Measurements from ENCODE around the gene MEN1.

MEN1 gene

DNA sequence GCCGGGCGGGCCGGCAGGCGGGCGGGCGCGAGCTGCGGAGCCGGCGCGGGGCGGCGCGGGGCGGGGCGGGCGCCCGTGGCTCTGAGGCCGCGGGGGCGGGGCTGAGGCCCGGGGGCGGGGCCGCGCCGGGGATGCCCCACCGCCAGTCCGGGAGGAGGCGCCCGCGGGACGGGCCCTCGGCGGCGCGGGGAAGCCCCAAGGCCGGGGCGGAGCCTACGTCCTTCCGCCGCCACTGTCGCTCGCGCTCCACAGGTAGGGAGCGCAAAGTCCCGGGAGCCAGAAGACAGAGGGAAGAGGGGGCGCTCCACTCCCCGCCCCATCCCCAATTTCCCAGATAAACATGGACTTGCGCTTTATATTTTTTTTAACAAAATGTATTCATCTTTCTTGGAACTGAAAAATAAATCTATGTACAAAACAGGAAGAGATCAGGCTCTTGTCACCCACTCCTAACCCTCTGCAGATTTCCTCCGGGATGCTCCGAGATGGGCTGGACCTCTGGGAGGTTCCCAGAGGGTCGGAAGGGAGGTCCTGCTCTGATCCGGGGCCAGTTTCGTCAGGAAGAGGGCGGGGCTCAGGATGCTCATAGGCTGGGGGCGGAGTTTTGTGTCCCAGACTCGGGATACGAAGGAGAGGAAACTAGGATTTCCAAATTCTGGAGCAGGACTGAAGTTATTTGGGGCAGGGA, 7.0 kb downstream of the MEN1 start, which contains the start of gene MAP4K2:
Gene MAP4K2 (minus strand): TSS at position 57 of the 688 bp plus-strand sequence. CDS start 65 bp downstream, outside the sequence.
- peak; percentile 66 to 75 for DNase-seq (ENCODE audit: low read depth in 1 of 2, low spot score in 1 of 2)

DNA sequence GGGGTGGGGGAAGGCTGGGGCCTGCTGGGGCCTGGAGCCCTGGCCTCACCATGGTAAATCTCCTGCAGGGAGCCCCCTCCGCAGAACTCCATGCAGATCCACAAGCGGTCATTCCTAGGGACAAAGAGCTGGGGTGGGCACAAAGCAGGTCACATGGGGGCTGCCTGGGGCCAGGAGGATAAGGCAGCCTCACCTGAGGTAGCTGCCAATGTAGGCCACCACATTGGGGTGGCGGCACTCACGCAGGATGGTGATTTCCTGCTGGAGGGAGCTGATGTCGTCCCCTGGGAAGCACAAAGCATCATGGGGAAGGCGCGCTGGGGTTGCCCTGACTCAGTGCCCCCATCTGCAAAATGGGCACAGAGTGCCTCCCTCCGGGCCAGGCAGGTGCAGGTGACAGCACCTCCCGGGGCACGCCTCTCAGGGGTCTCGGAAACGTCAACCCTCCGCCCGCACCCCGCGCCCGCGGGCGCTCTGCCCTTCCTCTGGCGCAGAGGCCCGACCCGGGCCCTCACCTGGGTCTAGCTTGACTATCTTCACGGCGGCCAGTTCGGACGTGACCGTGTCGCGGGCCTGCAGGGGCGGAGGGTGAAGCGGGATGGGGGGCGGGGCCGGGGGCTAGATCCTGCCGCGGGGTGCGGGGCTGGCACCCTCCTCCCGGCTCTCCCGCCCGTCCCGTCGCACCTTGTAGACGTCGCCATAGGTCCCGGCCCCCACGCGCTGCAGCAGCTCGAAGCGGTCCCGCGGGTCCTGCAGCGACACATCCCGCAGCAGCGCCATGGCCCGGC, 7.8 kb downstream of the MEN1 start:
- no peak for DNase-seq (ENCODE audit: low read depth in 1 of 2, low spot score in 1 of 2)

DNA sequence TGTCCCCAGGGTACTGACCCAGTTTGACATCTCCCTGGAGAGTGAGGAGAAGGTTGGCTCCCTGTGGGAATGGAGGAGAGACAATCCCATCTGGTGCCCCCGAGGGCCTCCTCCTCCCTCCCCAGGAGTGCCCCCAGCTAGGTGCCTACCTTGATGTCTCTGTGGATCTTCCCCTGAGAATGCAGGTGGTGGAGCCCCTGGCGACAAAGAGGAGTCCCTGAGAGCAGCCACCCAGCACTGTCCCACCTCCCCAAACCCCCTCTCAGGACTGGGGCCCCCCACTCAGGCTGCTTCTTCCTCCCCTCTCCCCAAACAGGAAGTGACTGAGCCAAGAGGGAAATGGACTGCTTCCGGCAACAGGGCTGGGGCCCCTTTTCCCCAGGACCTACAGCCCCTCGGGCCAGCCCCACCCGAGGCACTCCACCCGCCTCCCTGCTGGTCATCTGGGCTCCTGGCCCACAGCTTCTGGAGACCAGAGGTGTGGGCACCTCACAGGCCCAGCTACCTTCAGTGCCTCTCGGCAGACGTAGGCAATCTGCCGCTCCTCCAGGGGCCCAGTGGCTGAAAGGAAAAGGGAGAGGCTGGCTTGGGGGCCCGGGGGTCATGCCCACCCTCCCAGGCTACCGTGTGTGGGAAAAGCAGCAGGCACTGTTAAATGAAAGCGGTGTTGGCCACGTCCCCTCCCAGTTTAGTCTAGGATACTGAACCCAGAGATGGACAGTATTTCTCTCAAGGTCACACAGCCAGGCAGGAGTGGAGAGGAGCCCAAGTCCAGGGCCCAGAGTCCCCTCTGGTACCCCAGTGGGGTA, 8.6 kb downstream of the MEN1 start:
- no peak for DNase-seq (ENCODE audit: low read depth in 1 of 2, low spot score in 1 of 2)

DNA sequence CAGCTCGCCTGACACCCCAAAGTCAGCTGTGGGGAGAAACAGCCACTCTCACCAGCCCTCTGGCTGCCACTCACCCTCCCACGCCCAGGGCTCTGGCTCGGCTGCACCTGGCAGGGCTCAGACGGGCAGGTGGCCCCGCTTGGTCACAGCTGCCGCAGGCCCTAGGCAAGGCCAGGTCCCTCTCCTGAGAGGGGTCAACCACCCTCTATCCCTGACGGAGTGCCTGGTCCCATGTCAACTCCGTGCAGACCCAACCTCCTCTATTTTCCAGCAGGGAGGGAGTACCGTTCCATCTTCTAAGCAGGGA, 9.2 kb downstream of the MEN1 start:
- DNase-seq (ENCODE audit: low read depth in 1 of 2, low spot score in 1 of 2), result no peak

DNA sequence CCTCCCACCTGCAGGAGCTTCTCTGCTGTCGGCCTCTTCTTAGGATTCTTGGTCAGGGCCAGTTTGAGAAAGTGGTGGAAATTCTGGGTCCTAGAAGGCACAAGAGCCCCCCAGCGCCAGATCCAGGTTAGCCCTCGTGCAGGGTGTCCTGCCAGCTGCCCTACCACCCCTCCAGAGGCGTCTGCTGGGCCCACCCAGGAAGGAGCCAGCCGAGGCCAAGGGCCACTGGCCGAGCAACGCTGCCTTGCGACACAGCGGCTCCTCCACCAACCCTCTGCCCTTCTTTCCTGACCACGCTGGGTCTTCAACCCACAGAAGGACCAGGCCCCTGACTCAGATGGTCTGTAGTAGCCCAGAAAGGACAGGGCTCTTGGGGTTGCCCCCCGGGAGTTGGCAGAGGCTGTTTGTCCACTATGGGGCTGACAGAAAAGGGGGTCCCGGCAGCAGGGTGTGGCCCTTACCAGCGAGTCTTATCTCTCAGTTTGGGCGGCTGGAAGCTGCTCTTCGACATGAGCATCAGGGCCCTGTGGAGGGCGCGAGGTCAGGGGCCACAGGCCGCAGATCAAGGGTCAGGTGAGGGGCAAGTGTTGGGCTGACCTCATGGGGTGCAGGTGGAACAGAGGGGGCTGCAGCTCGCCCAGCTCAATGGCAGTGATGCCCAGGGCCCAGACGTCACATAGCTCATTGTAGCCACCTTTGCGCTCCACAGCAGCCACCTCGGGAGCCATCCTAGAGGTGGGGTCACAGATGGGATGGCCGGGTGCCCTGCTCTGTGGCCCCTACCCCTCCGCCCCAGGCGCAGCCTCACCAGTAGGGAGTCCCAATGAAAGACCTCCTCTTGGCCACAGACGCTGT, 9.8 kb downstream of the MEN1 start:
- no peak for DNase-seq (ENCODE audit: low read depth in 1 of 2, low spot score in 1 of 2)

DNA sequence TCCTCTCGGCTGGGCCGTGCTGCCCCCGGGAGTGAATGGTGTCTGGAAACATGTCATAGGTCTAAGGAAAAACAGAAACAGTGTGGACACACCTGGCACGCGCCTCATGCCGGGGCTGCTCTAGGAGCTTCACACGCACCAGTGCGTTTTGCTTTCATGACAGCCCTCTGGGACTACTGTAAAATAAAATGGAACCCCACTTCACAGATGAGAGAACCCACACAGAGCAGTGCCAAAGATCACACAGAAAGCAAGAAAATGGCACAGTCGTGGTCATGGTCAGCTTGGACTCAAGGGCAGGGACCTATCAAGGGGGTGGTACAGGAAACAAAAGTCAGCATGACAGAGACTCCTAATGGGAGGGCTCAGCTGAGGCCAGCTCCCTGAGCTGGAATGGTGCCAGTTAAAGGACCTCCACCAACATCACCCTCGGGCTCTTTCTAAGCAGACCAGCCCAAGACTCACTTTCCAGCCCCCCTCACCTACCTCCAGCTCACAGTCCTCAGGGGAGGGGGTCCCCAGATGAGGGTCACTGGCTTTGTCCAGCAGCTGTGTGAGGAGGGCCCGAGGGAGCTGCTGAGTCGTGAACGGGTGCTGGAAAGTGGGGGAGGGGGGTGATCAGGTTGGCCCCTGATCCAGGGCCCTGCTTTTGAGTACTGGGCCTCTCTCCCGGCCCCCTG, 10.6 kb downstream of the MEN1 start:
- no peak for DNase-seq (ENCODE audit: low read depth in 1 of 2, low spot score in 1 of 2)

DNA sequence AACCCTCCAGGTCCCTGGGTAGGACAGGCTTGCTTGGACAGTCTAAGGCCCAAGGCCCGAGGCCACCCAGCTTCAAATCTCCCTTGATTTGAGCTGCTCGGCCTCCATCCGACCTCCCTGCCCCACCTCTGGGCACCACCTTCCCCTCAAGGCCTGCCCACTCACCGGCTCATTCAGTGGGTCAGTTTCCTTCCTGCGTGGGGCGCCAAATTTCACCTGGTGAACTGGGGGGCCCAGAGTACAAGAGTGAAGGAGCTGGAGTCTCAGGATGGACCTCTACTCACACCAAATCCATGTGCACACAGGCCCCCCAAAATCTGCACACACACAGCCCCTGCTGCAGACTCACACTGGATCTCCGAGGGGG, 11.1 kb downstream of the MEN1 start:
- no peak for DNase-seq (ENCODE audit: low read depth in 1 of 2, low spot score in 1 of 2)

DNA sequence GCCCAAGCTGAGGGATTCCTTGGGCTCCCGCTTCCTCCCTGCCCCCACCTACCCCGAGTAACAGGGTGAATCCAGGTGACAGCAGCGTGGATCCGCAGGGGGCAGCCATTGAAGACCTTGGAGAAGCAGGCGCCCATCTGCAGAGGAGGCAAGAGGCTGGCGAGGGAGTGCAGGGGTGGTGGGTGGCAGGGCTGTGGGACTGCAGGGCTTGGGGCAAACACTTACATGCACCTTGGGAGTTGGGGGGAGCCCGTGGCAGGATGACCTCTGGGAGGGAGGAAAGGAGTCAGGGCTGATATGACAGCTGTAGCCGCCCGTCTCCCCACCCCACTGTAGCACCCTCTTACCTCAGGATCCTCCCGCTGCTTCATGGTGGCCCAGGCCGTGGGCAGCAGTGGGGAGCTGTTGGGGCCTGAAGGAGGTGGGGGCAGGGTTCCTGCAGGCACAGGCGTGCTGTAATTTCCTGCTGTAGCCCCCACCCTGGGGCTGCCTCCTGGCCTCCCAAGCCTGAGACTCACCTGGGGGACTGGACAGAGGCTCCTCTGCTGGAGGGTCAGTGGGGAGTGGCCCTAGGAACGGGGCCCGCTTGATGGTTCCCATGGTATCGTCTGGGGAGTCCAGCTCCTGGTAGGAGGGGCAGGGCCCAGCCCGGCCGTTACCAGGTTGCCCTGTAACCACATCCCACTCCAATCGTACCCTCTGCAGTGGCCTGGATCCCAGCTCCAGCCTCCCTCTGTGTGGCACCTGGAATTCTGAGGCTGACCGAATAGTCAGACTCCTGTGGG, 13.4 kb downstream of the MEN1 start:
- no peak for DNase-seq (ENCODE audit: low read depth in 1 of 2, low spot score in 1 of 2)

DNA sequence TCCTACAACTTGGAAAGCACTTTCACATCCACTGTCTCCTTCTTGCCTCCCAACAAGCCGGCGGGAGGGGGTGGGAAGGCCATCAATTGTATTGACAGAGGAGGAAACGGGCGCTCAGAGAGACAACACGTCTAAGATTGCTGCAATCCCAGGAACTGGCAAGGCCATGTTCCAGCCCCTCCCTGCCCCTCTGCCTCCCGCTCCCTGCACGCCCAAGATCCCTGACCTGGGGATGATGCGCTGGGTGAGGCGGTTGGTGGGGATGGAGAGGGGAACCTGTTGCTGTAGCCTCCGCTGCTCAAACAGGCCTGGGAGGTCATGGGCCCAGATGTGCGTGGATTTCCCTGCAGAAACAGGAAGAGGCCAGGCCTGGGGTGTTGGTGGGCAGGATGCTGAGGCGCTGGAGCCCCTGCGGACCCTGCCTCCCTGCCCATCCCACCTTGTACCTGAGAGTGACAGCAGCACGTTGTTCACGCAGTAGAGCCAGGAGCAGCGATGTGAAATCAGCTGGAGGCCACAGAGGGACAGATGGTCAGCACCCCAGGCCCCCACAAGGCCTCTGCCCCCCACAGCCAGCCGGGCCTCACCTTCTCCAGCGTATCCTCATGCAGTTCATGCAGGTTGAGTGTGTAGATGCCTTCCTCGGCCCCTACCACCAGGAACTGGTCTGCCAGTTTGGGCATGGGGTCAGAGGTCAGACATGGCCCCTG, 14.1 kb downstream of the MEN1 start:
- DNase-seq (ENCODE audit: low read depth in 1 of 2, low spot score in 1 of 2), result no peak

DNA sequence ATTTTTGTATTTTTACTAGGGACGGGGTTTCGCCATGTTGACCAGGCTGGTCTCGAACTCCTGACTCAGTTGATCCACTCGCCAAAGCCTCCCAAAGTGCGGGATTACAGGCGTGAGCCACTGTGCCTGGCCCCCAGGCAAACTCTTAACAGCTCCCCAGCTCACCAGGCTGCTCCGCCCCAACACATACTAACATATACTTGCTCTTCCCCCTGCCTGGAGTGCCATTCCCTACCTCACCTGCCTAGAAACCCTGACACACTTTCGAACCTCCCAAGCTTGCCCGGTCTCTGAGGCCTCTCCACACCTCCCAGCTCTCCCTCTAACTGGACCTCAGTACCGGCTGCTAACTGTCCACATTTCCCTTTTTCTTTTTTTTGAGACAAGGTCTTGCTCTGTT, 15.8 kb downstream of the MEN1 start:
- DNase-seq (ENCODE audit: low read depth in 1 of 2, low spot score in 1 of 2), result no peak

DNA sequence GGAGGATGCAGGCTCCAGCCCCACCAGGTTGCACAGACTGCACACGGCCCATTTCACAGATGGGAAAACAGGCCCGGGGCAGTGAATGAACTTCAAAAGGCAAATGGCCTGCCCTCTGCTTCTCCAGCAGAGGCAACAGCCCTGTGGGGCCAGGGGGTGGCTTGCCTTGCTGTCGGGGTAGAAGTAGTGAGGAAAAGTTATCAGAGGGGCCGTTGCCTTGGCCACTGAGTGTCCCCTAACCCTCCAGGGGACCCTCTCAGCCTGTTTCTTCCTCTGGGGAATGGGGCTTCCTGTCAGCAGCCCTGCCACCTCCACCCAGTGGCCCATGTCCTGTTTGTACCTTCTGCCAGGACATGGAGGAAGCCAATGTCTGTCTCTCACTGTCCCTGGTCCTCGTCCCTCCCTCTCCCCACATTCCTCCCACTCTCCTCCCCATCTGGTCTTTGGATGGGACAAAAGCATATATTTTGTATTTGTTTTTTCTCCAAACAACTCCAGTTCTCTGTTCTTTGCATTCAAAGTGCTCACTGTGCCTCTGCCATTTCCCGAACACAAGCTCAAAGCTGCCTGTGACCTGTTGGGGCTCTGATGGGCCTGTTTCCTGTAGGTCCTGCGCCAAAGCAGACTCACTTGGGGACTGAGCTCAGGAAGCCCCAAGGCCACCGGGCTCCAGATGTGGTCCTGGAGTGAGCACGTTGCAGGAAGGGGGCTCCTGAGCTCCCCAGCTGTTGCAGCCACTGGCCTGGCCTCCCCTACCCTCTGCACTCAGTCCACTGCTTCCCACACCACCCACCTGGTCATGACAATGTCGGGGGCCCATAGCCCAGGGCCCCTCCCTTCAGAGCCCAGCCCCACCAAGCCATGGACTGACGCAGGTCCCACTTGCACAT, 16.8 kb downstream of the MEN1 start:
- no peak for DNase-seq (ENCODE audit: low read depth in 1 of 2, low spot score in 1 of 2)

DNA sequence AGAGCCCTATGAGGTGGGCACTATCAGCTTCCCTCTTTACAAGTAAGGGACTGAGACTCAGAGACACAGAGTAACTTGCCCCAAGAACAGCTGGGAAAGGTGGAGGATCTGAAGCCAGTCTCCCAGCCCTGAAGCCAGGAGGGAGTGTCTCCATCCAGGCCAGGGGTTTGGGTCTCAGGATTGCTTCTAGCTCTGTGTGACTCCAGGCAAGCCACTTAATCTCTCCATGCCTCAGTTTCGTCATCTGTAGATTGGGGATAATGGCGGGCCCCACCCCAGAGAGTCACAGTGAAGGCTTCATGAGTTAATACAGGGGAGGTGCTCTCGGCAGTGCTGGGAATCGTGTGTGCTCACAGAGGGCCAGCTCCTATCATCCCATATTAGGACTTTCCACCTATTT, 17.9 kb downstream of the MEN1 start:
- no peak for DNase-seq (ENCODE audit: low read depth in 1 of 2, low spot score in 1 of 2)

DNA sequence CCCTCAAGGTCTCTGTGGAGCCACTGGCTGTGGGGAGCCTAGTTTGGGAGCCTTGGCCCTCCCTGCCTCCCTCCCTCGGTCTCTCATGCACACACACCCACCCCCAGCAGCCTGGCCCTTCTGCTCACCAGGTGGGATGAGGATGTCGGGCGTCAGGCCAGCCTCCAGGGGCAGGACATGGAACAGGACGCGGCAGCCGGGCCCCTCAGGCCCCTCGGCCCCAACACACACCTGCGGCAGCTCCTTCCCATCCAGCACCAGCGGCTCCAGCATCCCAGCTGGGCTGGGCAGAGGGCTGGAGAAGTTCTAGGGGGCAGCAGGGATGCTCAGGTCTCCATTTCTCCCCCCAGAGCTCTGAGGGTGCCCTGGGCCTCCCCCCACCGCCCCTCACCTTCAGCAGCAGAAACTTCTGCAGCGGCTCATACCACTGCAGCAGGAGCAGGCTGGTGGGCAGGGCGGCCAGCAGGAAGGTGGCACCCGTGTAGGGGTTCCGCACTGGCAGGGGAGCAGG, 18.5 kb downstream of the MEN1 start:
- DNase-seq (ENCODE audit: low read depth in 1 of 2, low spot score in 1 of 2), result no peak

DNA sequence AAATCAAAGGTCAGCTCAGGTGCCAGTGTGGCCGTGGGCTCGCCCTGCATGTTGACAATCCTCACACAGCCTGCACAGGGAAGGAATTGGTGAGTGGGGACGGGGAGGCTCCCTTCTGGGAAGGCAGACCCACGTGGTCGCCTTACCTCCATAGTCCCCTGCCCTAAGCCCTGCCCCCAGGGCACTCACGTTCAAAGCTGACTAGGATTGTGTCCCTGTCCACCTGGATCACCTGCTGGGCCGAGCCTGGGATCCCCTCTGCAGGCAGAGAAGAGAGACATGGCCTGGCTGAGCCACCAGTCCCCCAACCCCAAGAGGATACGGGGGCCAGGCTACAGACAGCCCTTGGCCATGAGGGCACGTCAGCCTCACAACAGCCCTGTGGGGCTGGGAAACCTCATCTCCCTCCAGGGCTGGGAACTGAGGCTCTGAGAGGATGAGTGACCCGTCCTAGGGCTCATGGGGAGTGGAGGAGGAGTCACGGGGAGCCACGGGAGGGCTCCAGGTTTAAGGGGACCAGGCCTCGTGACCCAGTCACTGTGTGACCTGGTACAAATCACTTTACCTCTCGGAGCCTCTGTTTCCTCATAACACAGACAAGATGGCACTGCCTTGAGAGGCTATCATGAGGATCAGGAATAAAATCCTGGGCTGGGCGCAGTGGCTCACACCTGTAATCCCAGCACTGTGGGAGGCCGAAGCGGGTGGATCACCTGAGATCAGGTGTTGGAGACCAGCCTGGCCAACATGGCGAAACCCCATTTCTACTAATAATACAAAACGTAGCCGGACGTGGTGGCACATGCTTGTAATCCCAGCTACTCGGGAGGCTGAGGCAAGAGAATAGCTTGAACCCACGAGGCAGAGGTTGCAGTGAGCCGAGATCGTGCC, 19.9 kb downstream of the MEN1 start:
- no peak for DNase-seq (ENCODE audit: low read depth in 1 of 2, low spot score in 1 of 2)

DNA sequence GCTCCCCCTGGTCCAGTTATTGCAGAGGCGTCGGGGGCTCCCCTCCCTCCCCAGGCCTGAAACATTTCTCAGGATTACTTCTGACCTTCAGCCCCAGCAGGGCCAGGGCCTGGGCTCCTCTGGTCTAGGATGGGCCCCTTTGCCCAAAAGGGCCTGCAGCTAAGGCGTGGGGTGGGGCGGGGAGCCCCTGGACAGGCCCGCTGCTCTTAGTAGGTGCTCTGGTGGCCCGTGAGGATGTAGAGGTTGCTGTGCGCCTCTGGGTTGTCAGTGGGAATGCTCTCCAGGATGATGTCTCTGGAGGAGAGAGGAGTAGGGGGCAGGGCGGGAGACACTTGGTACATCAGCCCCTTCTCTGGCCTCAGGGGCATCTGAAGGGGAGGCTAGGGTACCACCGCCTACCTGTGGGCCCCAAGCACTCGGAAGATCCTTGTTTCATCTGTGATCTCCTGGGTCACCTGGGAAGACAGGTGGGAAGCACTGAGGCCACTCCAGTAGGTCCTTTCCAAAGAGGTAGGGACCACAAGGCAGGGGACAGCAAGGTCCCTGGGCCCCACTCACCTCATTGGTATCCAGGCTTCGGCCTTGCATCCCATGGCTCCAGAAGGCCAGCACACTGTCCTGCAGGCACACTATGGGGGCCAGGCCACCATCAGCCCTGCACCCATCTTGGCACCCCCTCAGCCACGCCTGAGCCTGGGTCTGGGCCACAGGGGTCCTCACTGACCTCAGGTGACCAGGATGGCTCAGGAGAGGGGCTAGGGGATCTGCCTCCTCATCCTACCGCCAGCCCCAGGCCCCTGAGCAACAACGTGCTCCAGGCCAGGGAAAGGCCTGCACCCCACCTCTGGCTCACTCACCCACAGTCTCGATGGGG, 20.8 kb downstream of the MEN1 start:
- DNase-seq (ENCODE audit: low read depth in 1 of 2, low spot score in 1 of 2), result no peak
